Stimulated activated CD8-positive, alpha-beta memory T cell treated with anti-CD3 and anti-CD28 coated beads, Interleukin-15, amount 100 ng/mL, for 4 hours (primary cell): Measurements from ENCODE around the gene CISD2.
"Not testable (repeated sequence)": the region's sequence is repeated elsewhere in the genome, so short reads cannot be mapped to it uniquely, and the experiment has no call there.

Experiments used
- DNase-seq, 2 donors: peaks; one replicate each; pipeline ENCODE4 v3.0.0-alpha.2; 2020; ENCODE audit warnings: low read depth in 2 of 2

CISD2 gene

DNA sequence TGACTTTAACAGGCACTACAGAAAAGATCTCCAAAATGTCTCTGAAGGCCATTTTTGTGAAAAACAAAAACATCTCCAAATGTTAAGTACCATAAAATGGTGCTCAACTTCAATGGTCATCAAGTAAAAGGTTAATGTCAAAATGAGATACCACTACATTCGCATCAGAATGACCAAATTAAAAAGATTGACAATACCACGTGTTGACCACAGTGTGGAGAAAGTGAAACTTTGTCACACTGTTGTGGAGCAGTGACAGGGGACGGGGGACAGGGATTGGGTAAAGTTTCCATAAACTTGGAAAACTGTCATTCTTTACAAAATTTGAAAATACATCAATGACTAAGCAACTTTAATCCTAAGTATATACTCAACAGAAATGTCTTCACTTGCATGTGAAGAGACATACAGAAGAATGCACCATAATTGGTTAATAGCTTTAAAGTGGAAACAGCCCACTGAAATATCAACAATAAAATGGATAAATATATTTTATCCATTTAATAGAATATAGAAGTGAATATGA lies 19.1 kb upstream of the CISD2 start:
- DNase-seq: no peak

DNA sequence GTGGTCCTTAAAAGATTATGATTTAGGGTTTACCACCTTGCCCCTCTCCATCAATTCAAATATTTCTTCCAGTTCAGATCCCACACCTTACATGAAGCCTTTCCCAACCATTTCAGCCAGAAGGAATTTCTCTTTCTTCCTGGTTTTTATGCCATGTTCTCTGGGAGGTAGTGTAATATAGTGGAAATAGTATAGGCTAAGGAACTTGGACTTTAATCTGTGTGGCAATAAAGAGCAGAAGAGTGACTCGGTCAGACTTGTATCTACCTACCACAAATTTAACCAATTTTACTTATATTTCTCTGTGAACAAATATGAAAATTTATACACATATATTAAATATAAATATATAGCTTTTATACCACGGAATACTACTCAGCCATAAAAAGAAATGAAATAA lies 18.4 kb upstream of the CISD2 start:
- no peak for DNase-seq

DNA sequence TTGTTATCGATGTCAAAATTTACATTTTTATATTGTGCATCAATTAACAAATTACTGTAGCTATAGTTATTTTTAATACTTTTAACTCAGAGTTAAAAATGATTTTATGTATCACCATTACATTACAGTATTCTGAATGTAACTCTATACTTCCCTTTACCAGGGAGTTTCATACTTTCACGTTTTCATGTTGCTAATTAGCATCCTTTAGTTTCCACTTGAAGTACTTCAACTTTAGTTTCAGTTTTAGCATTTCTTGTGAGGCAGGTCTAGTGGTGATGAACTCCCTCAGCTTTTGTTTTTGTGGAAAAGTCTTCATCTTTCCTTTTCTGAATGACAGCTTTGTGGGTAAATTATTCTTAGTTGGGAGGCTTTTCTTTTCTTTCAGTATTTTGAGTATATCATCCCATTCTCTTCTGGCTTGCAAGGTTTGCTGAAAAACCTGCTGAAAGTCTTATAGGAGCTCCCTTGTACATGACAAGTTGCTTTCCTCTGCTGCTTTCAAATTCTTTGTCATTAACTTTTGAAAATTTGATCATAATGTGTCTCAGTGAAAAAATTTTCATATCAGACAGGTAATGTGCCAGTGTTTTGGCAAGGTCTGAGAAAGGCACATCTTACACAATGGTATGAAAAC lies 9.8 kb upstream of the CISD2 start:
- DNase-seq: no peak

DNA sequence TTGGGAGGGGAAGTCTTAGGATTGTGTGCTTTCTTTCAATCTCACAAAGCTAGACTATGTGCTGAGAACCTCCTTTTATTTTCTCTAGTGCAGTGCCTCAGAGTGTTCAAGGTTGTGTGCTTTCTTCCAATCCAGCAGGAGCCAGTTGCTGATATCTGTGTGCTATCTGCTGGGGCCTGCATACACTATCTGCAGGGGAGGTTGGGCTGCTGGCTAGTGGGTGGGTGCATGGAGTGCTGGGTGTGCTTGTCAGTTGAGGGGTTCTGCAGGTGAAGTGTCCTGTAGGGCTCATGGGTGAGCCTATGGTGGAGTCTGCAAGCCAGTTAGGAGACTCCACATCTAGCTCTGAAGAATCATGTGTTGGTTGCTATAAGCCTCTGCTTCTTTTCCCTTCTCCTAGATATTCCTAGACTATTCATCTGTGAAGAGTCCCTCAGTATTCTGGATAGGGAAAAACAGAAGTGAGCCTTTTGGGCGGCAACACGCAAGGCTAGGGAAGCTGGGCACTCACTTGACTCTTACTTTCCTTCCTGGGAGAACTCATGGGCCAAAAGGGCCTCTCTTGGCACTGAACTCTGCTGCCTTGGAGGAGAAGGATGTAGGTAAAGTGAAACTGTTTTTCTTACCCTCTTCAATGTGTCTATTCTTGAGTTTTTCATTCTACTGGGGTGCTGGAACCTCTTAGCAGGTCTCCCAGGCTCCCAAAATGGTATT lies 8.0 kb upstream of the CISD2 start:
- DNase-seq: no peak

DNA sequence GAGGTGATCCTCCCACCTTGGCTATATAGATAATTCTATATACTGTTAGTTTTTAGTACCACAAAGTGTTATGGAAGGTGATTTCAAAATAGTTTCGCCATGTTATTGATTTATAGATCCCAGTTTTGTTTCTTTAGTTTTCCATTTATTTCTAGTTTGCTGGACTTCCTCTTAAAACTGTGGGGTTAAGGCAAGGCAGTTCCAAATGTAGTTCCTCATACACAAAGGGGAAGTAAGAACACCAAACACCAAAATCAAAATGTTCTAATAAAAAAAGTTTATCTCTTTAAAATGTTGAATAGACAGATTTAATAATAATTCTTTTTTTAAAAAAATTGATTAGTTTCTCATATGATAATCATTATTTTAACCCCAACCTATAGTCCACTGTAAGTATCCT lies 6.8 kb upstream of the CISD2 start:
- no peak for DNase-seq

DNA sequence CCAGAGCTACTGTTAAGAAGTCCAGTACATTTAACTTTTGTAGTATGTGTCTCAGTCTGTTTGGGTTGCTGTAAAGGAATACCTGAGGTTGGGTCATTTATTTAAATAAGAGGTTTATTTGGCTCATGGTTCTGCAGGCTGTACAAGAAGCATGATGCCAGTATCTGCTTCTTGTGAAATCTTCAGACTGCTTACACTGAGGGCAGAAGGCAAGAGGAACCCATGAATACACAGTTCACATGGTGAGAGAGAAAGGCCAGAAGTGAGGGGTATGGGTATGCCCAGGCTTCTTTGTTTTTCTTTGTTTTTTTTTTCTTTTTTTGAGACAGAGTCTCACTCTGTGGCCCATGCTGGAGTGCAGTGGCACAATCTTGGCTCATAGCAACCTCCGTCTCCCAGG lies 6.0 kb upstream of the CISD2 start:
- DNase-seq: no peak

DNA sequence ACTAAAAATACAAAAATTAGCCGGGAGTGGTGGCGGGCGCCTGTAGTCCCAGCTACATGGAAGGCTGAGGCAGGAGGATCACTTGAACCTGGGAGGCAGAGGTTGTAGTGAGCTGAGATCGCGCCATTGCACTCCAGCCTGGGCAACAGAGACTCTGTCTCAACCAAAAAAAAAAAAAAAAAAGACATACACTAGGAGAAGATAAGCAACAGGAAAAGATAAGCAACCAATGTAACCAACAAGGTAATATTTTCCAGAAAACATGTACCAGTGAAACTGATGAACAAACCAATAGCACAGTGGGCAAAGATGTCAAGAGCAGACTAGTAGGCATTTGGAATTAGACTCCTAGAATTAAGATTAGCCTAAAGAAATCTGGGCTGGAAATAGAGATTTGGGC lies 3.5 kb upstream of the CISD2 start:
- not testable (repeated sequence) for DNase-seq

DNA sequence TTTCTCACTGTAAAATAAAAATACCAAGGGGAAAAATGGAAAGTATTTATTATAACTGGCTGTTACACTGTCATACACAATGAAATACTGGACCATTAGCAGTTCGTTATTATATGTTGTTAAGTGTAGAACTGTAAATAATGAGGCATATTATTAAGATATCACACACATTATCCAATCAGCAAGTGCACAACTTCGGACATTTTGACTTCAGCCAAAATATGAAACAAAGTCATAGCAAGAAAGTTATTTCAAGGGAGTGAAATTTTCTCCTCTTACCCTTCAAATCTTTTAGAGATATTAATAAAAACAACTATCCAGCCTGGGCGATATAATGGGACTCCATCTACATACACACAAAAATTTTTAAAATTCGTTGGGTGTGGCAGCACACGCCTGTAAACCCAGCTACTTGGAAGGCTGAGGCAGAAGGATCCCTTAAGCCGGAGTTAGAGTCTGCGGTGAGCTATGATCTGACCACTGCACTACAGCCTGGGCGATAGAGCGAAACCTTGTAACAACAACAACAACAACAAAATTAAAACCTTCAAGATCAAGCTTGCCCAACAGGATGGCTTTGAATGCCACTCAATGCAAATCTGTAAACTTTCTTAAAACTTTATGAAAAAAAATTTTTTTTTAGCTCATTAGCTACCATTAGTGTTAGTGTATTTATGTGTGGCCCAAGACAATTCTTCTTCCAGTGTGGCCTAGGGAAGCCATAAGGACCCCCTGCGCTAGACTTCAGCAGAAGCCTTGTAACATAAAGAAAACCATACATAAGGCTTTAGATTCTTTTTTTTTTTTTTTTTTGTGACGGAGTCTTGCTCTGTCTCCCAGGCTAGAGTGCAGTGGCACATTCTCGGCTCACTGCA lies 1.3 kb upstream of the CISD2 start:
- no peak for DNase-seq

DNA sequence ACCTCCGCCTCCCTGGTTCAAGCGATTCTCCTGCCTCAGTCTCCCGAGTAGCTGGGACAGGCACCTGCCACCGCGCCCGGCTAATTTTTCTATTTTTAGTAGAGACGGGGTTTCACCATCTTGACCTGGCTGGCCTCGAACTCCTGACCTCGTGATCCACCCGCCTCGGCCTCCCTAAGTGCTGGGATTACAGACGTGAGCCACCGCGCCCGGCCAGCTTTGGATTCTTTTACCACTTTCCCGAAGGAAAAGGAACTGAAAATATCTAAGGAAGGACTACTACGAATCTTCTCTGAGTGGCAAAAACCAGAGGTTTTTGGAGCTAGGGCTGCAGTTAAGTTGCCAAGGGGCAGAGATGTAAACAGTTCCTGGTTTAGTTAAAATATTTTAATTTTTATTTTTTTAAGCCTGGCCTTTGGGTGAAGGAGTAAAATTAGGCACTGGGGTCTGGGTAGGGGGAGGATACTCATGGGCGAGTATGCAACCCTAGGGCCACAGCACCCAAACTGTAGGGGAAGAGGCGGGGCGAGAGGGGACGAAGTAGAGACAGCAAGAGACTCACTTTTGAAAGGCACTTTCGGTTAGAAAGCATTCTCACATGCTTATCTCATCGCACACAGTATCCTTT lies 525 bp upstream of the CISD2 start:
- DNase-seq: no peak

DNA sequence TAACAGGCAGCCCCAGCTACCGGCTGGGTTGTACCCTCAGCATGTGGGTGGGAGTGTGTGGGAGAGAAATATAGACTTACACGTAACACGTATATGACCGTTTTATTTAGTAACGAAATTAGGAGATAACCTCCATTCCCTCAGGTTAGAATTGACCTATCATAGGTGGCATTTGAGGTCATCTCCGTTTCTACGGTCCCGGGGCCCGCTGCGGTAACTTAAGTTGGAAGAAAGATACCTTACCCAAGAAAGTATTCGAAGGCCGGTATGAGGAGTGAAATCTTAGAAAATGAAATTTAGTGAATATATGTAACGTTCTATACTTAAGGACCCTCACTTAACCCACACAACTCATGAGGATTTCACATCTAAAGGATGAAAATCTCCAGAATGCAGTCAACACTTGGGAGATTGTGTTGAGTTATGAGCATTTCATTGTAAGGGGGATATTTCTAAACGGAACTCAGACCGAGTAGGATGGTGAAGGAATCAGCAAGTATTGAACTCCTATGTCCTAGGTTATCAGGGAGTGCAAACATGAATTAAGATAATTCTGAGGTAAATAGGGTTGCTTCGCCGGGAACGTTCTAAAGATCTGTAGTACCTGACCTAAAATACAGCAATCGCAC lies 891 bp downstream of the CISD2 start:
- peak in 1 of 2 donors; percentile 70 for DNase-seq

DNA sequence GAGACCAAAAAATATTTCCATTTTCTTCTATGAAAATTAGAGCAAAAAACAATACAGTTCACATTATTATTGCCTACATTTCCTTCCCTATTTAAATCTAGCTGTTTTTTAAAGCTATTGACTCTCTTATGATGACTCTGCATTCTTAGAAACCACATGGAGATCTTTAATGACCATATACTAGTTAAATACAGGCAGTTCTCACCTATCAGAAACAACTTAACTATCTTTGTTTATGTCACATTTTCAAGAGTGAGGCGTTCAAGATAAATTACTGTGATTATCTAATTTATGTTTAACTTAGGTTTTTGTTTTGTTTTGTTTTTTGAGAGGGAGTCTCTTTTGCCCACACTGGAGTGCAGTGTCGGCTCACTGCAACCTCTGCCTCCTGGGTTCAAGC lies 3.0 kb downstream of the CISD2 start:
- DNase-seq: no peak

DNA sequence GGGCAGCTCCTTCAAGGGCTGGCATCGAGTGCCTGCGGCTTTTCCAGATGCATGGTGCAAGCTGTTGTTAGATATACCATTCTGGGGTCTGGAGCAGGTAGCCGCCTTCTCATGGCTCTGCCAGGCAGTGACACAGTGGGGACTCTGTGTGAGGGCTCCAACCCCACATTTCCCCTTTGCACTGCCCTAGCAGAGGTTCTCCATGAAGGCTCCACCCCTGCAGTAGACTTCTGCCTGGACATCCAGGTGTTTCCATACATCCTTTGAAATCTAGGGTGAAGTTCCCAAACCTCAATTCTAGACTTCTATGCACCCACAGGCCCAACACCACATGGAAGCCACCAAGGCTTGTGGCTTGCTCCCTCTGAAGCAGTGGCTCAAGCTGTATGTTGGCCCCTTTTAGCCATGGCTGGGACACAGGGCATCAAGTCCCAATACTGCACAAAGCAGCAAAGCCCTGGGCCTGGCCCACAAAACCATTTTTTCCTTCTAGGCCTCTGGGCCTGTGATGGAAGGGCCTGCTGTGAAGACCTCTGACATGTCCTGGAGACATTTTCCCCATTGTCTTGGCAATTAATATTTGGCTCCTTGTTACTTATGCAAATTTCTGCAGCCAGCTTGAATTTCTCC lies 8.8 kb downstream of the CISD2 start:
- not testable (repeated sequence) for DNase-seq

DNA sequence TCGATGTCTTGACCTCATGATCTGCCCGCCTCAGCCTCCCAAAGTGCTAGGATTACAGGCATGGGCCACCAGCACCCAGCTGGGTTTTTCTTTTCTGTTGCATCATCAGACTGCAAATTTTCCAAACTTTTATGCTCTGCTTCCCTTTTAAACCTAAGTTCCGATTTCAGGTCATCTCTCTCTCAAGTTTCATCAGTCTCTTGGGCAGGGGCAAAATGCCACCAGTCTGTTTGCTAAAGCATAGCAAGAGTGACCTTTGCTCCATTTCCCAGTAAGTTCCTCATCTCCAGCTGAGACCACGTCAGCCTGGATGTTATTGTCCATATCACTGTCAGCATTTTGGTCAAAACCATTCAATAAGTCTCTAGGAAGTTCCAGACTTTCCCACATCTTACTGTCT lies 9.6 kb downstream of the CISD2 start:
- DNase-seq: not testable (repeated sequence)

DNA sequence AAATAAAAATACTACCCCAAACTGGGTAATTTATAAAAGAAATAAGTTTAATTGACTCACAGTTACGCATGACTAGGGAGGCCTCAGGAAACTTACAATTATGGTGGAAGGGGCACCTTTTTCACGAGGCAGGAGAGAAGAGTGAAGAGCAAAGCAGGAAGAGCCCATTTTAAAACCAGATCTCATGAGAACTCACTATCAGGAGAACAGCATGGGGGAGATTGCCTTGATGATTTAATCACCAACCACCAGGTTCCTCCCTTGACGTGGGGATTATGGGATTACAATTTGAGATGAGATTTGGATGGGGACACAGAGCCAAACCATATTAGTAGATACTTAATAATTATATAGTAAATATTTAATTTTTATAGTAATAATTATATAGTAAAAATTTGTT lies 10.1 kb downstream of the CISD2 start:
- DNase-seq: no peak

DNA sequence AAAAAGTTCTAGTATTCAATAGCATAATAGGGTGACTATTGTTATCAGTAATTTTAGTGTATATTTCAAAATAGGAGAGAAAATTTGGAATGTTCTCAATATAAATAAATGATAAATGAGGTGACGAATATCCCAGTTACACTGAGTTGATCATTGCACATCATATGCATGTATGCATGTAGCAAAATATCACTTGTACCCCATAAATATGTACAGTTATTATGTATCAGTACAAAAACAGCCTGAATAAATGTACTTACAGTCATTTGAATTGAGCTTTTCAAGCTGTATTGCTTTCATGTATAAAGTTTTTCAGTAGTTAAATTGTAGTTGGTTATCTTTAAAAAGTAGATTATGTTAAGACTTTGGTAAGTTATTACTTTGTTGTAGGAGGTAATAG lies 12.6 kb downstream of the CISD2 start:
- no peak for DNase-seq

DNA sequence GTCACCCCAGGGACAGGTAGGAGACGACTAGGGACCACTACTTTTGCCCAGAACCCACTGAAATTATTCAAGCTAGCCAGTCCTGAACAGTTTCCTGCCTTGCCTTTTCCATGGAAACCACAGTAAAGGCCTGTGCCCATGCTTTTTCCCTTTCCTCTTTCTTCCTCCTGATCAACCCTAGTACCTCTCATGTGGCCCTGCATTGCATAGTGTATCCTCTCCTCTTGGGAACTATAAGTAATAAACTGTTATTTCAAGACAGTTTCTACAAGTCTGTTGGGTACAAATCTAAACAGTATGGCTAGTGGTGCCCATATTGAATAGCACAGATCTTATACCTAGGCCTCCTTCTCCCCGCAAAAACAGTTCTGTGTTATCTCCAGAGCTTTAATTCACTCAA lies 14.5 kb downstream of the CISD2 start:
- DNase-seq: no peak

DNA sequence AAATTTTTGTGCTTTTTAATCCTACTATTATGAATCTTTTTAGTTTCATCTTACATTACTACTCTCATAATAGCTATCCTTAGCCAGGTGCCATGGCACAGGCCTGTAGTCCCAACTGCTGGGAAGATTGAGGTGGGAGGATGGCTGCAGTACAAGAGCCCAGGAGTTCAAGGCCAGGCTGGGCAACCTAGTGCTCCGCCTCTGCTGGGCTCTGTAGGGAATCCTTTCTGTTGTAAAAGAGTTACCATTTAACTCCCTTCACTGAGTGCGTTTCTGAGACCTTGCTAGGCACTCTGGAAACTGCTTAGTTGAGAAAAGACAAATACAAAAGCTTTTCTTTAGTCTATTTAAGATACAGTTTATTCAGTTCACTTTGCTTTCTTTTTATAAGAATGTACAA lies 19.8 kb downstream of the CISD2 start:
- DNase-seq: not testable (repeated sequence)

DNA sequence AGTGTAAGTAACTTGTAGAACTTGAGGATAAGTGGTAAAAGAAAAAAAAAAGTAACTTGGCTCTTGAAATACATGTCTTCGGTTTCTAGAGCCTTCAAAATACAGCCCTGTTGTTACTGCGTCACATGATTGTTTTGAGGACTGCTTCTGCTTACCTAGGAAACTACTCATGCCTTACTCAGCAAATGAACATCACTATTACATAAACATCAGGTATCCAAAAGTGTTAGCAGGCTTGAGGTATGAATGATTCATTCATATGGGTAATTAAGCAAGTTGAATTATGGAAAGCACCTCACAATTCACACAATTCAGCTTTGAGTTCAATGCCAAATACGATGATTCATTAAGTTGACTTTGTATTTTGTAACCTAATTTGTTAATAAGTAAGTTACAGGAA lies 21.1 kb downstream of the CISD2 start:
- not testable (repeated sequence) for DNase-seq

DNA sequence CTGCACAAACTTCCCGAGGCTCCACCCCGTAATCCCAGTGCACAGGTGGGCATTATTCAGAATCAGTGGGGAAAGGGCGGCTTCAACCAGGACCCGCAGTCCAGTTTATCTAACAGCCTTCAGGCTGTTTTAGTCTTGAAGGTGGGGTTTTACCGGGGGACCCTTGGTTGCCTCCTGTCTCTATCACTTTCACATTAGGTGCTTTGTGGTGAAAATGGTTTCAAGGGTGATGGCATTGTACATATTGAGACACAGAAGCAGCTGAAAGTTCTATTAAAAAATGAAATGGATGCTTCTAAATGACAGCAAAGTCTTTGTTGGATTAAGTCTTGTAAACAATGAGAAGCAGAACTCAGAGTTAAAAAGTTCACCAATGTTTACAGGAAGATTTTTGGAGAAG lies 27.8 kb downstream of the CISD2 start:
- DNase-seq: not testable (repeated sequence)

DNA sequence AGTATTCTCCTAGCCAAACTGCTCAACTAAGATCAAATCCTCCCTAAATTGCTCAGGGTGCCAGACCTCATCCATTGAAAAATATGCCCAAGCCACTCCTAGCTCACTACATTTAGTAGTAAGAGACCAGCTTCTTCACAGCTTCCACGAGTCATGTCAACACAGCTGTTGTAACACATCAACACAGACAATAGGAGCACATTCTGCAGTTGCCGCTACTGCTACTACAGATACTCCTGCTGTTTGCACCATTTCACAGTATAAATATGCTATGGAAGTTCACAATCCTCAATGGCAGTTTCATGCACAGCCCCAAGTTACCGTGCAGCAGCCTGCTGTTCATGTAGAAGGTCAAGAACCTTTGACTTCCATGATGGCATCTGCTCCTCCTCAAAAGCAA lies 28.8 kb downstream of the CISD2 start:
- DNase-seq: not testable (repeated sequence)

DNA sequence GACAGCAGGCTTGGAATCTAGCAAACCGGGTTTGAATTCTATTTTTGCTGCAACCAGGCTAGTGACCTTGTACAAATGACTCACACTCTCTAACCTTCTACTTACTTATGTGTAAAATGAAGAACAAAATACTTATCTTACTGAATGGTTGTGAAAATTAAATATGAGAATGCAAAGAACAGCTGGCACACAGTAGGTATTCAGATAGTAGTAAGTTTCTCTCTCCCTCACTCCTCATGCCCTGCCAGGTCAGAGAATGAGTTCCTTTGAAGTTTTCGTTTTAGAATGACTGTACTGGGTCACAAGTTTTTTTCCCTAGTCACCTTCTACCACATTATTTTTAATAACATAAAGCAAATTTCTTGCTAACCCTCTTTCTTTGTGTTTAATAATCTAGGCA lies 33.0 kb downstream of the CISD2 start:
- no peak for DNase-seq
